K562 (cell line): ENCODE measurements around the gene HES5.

Experiments used
- ETV5 ChIP-seq: sonication (generic); formaldehyde crosslinking; IDR thresholded peaks from 2 replicates; pipeline ENCODE4 v1.4.0; 2020; ENCODE audit warnings: low read depth, mild to moderate bottlenecking, missing genetic modification reagents
- FOSL1 ChIP-seq: fragments of 200-800 bp; sonication (Bioruptor generic); conservative IDR thresholded peaks from 2 replicates; pipeline ENCODE4 v1.6.1; 2016; ENCODE audit warnings: missing genetic modification characterization, missing compliant biosample characterization
- POLR2AphosphoS5 ChIP-seq: IDR thresholded peaks from 2 replicates; pipeline ENCODE4 v1.6.1; 2011; ENCODE audit warnings: mild to moderate bottlenecking, low read depth, low read length, moderate library complexity; ENCODE audit not compliant: control insufficient read depth, insufficient read depth
- TCF7L2 ChIP-seq: fragments of 150-350 bp; IDR thresholded peaks from 2 replicates; pipeline ENCODE4 v1.6.1; 2016; ENCODE audit warnings: low read depth, mild to moderate bottlenecking, low read length, moderate library complexity
- ZNF184 ChIP-seq: sonication (generic); formaldehyde crosslinking; IDR thresholded peaks from 2 replicates; pipeline ENCODE4 v1.5.0; 2020; ENCODE audit warnings: missing genetic modification reagents
- TF ChIP-seq, protein P1 (sequence below), 2 experiments: fragments of 450-650 bp in 1 of 2; IDR thresholded peaks; 2 replicates each; pipeline ENCODE4 v1.6.1; 2011 to 2017; ENCODE audit warnings: low read depth in 2 of 2, antibody characterized with exemption in 1 of 2, borderline replicate concordance in 1 of 2, low read length in 1 of 2, mild to moderate bottlenecking in 1 of 2, mixed read lengths in 1 of 2; ENCODE audit not compliant: control insufficient read depth in 1 of 2
- TF ChIP-seq, protein P2 (sequence below), 3 experiments: IDR thresholded peaks in 2 of 3; conservative IDR thresholded peaks in 1 of 3; 2 replicates each; pipeline ENCODE4 v1.5.1; 2011 to 2012; ENCODE audit warnings: low read length in 3 of 3, mild to moderate bottlenecking in 3 of 3, control low read depth in 2 of 3, improper control_type of control experiment in 1 of 3, inconsistent platforms in 1 of 3, low read depth in 1 of 3, mixed read lengths in 1 of 3, moderate library complexity in 1 of 3; ENCODE audit not compliant: insufficient read depth in 2 of 3

DNA sequence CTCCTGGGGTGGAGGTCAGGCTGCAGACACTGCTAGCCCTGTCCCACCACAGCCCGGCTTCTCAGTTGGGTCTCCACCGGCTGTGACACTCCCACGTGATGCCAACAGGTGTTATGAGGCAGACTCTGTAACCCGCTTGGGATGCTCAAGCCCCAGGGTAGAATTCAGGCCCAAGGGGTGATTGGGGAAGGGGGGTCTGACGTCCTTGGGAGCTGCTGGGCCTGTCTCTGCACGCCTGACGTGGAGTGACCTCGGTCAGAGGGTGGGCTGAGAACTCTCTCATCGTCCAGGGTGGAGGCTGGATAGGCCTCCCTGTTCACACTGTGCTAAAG is 7.7 kb upstream of the HES5 start:
- TF ChIP-seq, protein P1, sequence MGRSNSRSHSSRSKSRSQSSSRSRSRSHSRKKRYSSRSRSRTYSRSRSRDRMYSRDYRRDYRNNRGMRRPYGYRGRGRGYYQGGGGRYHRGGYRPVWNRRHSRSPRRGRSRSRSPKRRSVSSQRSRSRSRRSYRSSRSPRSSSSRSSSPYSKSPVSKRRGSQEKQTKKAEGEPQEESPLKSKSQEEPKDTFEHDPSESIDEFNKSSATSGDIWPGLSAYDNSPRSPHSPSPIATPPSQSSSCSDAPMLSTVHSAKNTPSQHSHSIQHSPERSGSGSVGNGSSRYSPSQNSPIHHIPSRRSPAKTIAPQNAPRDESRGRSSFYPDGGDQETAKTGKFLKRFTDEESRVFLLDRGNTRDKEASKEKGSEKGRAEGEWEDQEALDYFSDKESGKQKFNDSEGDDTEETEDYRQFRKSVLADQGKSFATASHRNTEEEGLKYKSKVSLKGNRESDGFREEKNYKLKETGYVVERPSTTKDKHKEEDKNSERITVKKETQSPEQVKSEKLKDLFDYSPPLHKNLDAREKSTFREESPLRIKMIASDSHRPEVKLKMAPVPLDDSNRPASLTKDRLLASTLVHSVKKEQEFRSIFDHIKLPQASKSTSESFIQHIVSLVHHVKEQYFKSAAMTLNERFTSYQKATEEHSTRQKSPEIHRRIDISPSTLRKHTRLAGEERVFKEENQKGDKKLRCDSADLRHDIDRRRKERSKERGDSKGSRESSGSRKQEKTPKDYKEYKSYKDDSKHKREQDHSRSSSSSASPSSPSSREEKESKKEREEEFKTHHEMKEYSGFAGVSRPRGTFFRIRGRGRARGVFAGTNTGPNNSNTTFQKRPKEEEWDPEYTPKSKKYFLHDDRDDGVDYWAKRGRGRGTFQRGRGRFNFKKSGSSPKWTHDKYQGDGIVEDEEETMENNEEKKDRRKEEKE (IDR thresholded peaks at IDR 0.05; ENCODE audit: borderline replicate concordance in 1 of 2, control insufficient read depth in 1 of 2, low read depth in 2 of 2, low read length in 1 of 2): no peak
- TF ChIP-seq TCF7L2 (no peak), POLR2AphosphoS5 (no peak), ETV5 (CRISPR knock-in tag) (no peak), FOSL1 (tag) (no peak), ZNF184 (CRISPR knock-in tag) (no peak)
- TF ChIP-seq, protein P2, sequence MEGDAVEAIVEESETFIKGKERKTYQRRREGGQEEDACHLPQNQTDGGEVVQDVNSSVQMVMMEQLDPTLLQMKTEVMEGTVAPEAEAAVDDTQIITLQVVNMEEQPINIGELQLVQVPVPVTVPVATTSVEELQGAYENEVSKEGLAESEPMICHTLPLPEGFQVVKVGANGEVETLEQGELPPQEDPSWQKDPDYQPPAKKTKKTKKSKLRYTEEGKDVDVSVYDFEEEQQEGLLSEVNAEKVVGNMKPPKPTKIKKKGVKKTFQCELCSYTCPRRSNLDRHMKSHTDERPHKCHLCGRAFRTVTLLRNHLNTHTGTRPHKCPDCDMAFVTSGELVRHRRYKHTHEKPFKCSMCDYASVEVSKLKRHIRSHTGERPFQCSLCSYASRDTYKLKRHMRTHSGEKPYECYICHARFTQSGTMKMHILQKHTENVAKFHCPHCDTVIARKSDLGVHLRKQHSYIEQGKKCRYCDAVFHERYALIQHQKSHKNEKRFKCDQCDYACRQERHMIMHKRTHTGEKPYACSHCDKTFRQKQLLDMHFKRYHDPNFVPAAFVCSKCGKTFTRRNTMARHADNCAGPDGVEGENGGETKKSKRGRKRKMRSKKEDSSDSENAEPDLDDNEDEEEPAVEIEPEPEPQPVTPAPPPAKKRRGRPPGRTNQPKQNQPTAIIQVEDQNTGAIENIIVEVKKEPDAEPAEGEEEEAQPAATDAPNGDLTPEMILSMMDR (IDR thresholded peaks at IDR 0.05 in 2 of 3, conservative IDR thresholded peaks at IDR 0.05 in 1 of 3; ENCODE audit: insufficient read depth in 2 of 3, low read depth in 1 of 3, low read length in 3 of 3): no peak
